Endothelial cell of umbilical vein (primary cell): ENCODE measurements around the gene SULF2. TPM values are rescaled to one million over a fixed set of nuclear protein-coding genes. Genes with fewer than 3 reads are reported as not detected.

ENCODE experiments used
- BruUV-seq: library from RNA; stranded (reverse); fragments of 400-500 nt; replicated peaks from 2 replicates; lab custom pipeline; 2021; lab: Mats Ljungman, UMichigan
- CTCF ChIA-PET: fragments of 300-600, 350-600 bp; sonication (Branson Sonifier 250); formaldehyde crosslinking; loops from one replicate; lab custom pipeline; 2021; ENCODE audit warnings: antibody characterized with exemption, inconsistent platforms; lab: Charles Lee
- POLR2A ChIA-PET: fragments of 300-600, 350-600 bp; sonication (Branson Sonifier 250); formaldehyde crosslinking; loops from one replicate; lab custom pipeline; 2021; ENCODE audit warnings: antibody characterized with exemption, inconsistent platforms; lab: Charles Lee
- DNase-seq: peaks from one replicate; pipeline ENCODE4 v3.0.0-alpha.2; 2011; ENCODE audit warnings: low read depth, low spot score
- FAIRE-seq: peaks from 2 replicates; lab custom pipeline; 2011; peaks lifted over from hg19 to GRCh38; lab: Jason Lieb, UNC
- H2AFZ ChIP-seq: 2 replicates; pipeline ENCODE4 v1.6.0; 2012; ENCODE audit warnings: low read depth, low read length, control low read depth, inconsistent platforms
- H3K27ac ChIP-seq: 2 replicates; pipeline ENCODE4 v1.5.1; 2011; ENCODE audit warnings: low read depth, mild to moderate bottlenecking, control low read depth, low read length, moderate library complexity; ENCODE audit not compliant: insufficient read depth
- H3K27me3 ChIP-seq, 2 experiments: 2 replicates each; pipeline versions ENCODE4 v1.6.0 to v1.6.1; 2011; ENCODE audit warnings: low read length in 2 of 2, mixed read lengths in 1 of 2; ENCODE audit not compliant: control insufficient read depth in 2 of 2, insufficient read depth in 2 of 2
- H3K36me3 ChIP-seq, 2 experiments: 2 replicates in 1 of 2; 3 replicates in 1 of 2; pipeline ENCODE4 v1.5.1; 2011; ENCODE audit warnings: low read length in 2 of 2, mild to moderate bottlenecking in 1 of 2, moderate library complexity in 1 of 2; ENCODE audit not compliant: control insufficient read depth in 2 of 2, insufficient read depth in 2 of 2; ENCODE audit errors: extremely low read depth in 1 of 2
- H3K4me1 ChIP-seq: 3 replicates; pipeline ENCODE4 v1.5.1; 2011; ENCODE audit warnings: mild to moderate bottlenecking, low read length; ENCODE audit not compliant: control insufficient read depth, insufficient read depth; ENCODE audit errors: extremely low read depth
- H3K4me2 ChIP-seq: 2 replicates; pipeline ENCODE4 v1.6.1; 2011; ENCODE audit warnings: low read length, control low read depth, mixed read lengths; ENCODE audit not compliant: insufficient read depth
- H3K4me3 ChIP-seq, 3 experiments: fragments of 200-600 bp in 1 of 3; sonication (generic), shearing (Covaris generic) in 1 of 3; replicated peaks in 1 of 3; 2 replicates each; pipeline ENCODE4 v1.5.1; 2011 to 2016; ENCODE audit warnings: control low read depth in 3 of 3, low read length in 3 of 3, mild to moderate bottlenecking in 2 of 3, inconsistent platforms in 1 of 3, low read depth in 1 of 3, moderate library complexity in 1 of 3; ENCODE audit not compliant: insufficient read depth in 1 of 3
- H3K79me2 ChIP-seq: 2 replicates; pipeline ENCODE4 v1.6.0; 2012; ENCODE audit warnings: low read length, inconsistent platforms; ENCODE audit not compliant: control insufficient read depth, insufficient read depth
- H3K9ac ChIP-seq: replicated peaks from 2 replicates; pipeline ENCODE3; 2011; ENCODE audit warnings: low read length, control low read depth; ENCODE audit not compliant: insufficient read depth; ENCODE audit errors: extremely low read depth
- H3K9me1 ChIP-seq: replicated peaks from 3 replicates; pipeline ENCODE4 v1.6.0; 2011; ENCODE audit warnings: mild to moderate bottlenecking, low read length; ENCODE audit not compliant: control insufficient read depth, insufficient read depth; ENCODE audit errors: extremely low read depth
- H3K9me3 ChIP-seq: replicated peaks from 2 replicates; pipeline ENCODE4 v1.5.1; 2012; ENCODE audit warnings: low read length, inconsistent platforms; ENCODE audit not compliant: control insufficient read depth, insufficient read depth
- H4K20me1 ChIP-seq: replicated peaks from 2 replicates; pipeline ENCODE3; 2011; ENCODE audit warnings: mild to moderate bottlenecking, low read length; ENCODE audit not compliant: control insufficient read depth, insufficient read depth; ENCODE audit errors: extremely low read depth
- CTCF ChIP-seq, 2 donors: IDR thresholded peaks; 1 replicate in 1 of 2; 2 replicates in 1 of 2; pipeline ENCODE4 v1.5.1; 2011; ENCODE audit warnings: low read length in 2 of 2, mild to moderate bottlenecking in 2 of 2, moderate library complexity in 2 of 2, control low read depth in 1 of 2, inconsistent platforms in 1 of 2, low read depth in 1 of 2; ENCODE audit not compliant: insufficient read depth in 1 of 2; ENCODE audit errors: extremely low read depth in 1 of 2
- EZH2 ChIP-seq: IDR thresholded peaks from 2 replicates; pipeline ENCODE4 v1.6.1; 2012; ENCODE audit warnings: borderline replicate concordance, low read depth, mild to moderate bottlenecking, moderate library complexity, low read length, inconsistent platforms; ENCODE audit not compliant: severe bottlenecking
- FOS ChIP-seq: IDR thresholded peaks from 2 replicates; pipeline ENCODE4 v1.6.1; 2011; ENCODE audit warnings: mild to moderate bottlenecking, low read length, moderate library complexity, borderline replicate concordance; ENCODE audit not compliant: insufficient read depth
- GATA2 ChIP-seq: IDR thresholded peaks from 2 replicates; pipeline ENCODE4 v1.7.0; 2011; ENCODE audit warnings: low read depth, mild to moderate bottlenecking, moderate library complexity, mixed read lengths, low read length; ENCODE audit not compliant: insufficient read length, insufficient read depth
- JUN ChIP-seq: IDR thresholded peaks from 2 replicates; pipeline ENCODE4 v1.6.1; 2011; ENCODE audit warnings: borderline replicate concordance, low read depth; ENCODE audit not compliant: insufficient read length, insufficient read depth
- MAX ChIP-seq: IDR thresholded peaks from 2 replicates; pipeline ENCODE4 v1.6.1; 2011; ENCODE audit not compliant: insufficient read depth, insufficient read length
- MYC ChIP-seq: IDR thresholded peaks from one replicate; pipeline ENCODE4 v1.6.1; 2011; ENCODE audit warnings: mild to moderate bottlenecking, low read depth, low read length
- POLR2A ChIP-seq: IDR thresholded peaks from 2 replicates; pipeline ENCODE4 v1.6.1; 2012; ENCODE audit warnings: low read depth, mild to moderate bottlenecking, control low read depth, low read length
- POLR2AphosphoS5 ChIP-seq: IDR thresholded peaks from 2 replicates; pipeline ENCODE4 v1.6.1; 2012; ENCODE audit warnings: low read depth, mild to moderate bottlenecking, control low read depth, low read length, moderate library complexity; ENCODE audit not compliant: insufficient read depth
- dilution Hi-C: fragments of 300-500 bp; cut with MboI; formaldehyde crosslinking; loops from one replicate; pipeline ENCODE4 v1.15.0; 2019; ENCODE audit warnings: low sequenced_read_pairs; ENCODE audit not compliant: extremely low pct_ligation_motif_present
- intact Hi-C: fragments of 100-400 bp; cut with micrococcal nuclease; formaldehyde crosslinking; loops from one replicate; pipeline ENCODE4 v1.10.0; 2022
- polyA plus RNA-seq, 4 experiments: library from polyadenylated mRNA; depleted of rRNA in 3 of 4; stranded (reverse) in 3 of 4; unstranded in 1 of 4; fragments of >200 nt; gene quantifications; 2 replicates each; pipeline versions ENCODE4 v1.2.1 to v1.2.3, GENCODE V29; 2011 to 2012; ENCODE audit warnings: missing spikeins in 1 of 4
- total RNA-seq: library from RNA; stranded (reverse); gene quantifications from 2 replicates; pipeline ENCODE4 v1.2.3, GENCODE V29; 2021

Gene SULF2
- total and polyA plus RNA-seq, 2 donors (not counting 3 experiments of a cell fraction or from before 2014, with no cell fraction given): 58.5 to 160 TPM

GRCh38 chr20:47764154-47764733, 21.0 kb downstream of the SULF2 start:
- BruUV-seq: no TSS peak

GRCh38 chr20:47762699-47763268, 22.5 kb downstream of the SULF2 start:
- no TSS peak for BruUV-seq
- TF ChIP-seq POLR2AphosphoS5 (no peak), CTCF (IDR thresholded peaks at IDR 0.05; ENCODE audit: extremely low read depth in 1 of 2, insufficient read depth in 1 of 2, low read depth in 1 of 2, low read length in 2 of 2) (no peak), MAX (no peak), JUN (no peak), POLR2A (no peak), GATA2 (no peak), MYC (no peak), FOS (no peak), EZH2 (no peak)
- dilution Hi-C loops (no loop called here), intact Hi-C loops (no loop called here)
- H3K4me2 ChIP-seq: no peak overlapping the region
- H3K9me3 ChIP-seq: no peaks in the 10 kb centered on the region
- DNase-seq (no peak), FAIRE-seq (no peak)
- H3K36me3 ChIP-seq: no peaks in the 10 kb centered on the region
- H3K27me3 ChIP-seq: no peaks in the 10 kb centered on the region
- no peak overlapping the region for H3K4me3 ChIP-seq
- no peak overlapping the region for H3K9ac ChIP-seq
- no peaks in the 10 kb centered on the region for H4K20me1 ChIP-seq
- no peaks in the 10 kb centered on the region for H3K79me2 ChIP-seq
- no peak overlapping the region for H3K27ac ChIP-seq
- H2AFZ ChIP-seq: no peak overlapping the region
- POLR2A ChIA-PET: no interaction called here
- peaks cover 13% of the 10 kb centered on the region for H3K4me1 ChIP-seq
- CTCF ChIA-PET: interaction anchor here (0.5 to 1.3 kb wide), 3 partner anchors 24 to 153 kb away, joined by 3 to 6 read pairs (median 4); no protein-coding TSS in a partner anchor
- no peaks in the 10 kb centered on the region for H3K9me1 ChIP-seq

More at GRCh38 chr20:47764154-47764733, 21.0 kb downstream of the SULF2 start:
- FAIRE-seq: no peak
- CTCF ChIA-PET: no interaction called here
- Histone ChIP-seq H3K27ac (no peak overlapping the region), H3K9ac (no peak overlapping the region), H4K20me1 (no peaks in the 10 kb centered on the region), H3K9me1 (no peaks in the 10 kb centered on the region), H3K4me3 (no peak overlapping the region), H3K9me3 (no peaks in the 10 kb centered on the region), H3K4me1 (peaks cover 13% of the 10 kb centered on the region), H3K27me3 (no peaks in the 10 kb centered on the region), H3K4me2 (no peak overlapping the region), H2AFZ (no peak overlapping the region), H3K79me2 (no peaks in the 10 kb centered on the region), H3K36me3 (no peaks in the 10 kb centered on the region)
- intact Hi-C loops: no loop called here
- no peak for TF ChIP-seq FOS
- no peak for TF ChIP-seq MAX
- POLR2A ChIA-PET: no interaction called here
- no peak for DNase-seq
- dilution Hi-C loops: no loop called here
